T47D (cell line): ENCODE results near the gene BTBD2.
"Not testable (repeated sequence)": the region's sequence is repeated elsewhere in the genome, so short reads cannot be mapped to it uniquely, and the experiment has no call there.

Experiments
- DNase-seq, 2 experiments: peaks; one replicate each; pipeline versions ENCODE4 v3.0.0 to v3.0.0-alpha.2; 2011 to 2012; ENCODE audit warnings: low read depth in 1 of 2, low spot score in 1 of 2
- JUND ChIP-seq: IDR thresholded peaks from 2 replicates; pipeline ENCODE4 v1.6.1; 2012; ENCODE audit warnings: low read depth
- in situ Hi-C: cut with HindIII; loops from 2 replicates; pipeline ENCODE4 v1.10.0; 2016; ENCODE audit warnings: low sequenced_read_pairs, low pct_unique_long_range_greater_than_20kb

Gene BTBD2

GRCh38 chr19:2041433-2041682, 25.8 kb upstream of the BTBD2 start:
- no peak for DNase-seq
- in situ Hi-C loops, result no loop called here
- no peak for TF ChIP-seq JUND

- TF ChIP-seq JUND, result no peak
- in situ Hi-C loops, result no loop called here
- no peak for DNase-seq
Measured at GRCh38 chr19:2040647-2041432, 25.3 kb upstream of the BTBD2 start.

GRCh38 chr19:2039959-2040646, 24.6 kb upstream of the BTBD2 start:
- TF ChIP-seq JUND, result no peak
- in situ Hi-C loops, result no loop called here

GRCh38 chr19:2039089-2039958, 23.8 kb upstream of the BTBD2 start:
- in situ Hi-C loops, result no loop called here
- DNase-seq, result no peak
- no peak for TF ChIP-seq JUND

More at GRCh38 chr19:2039959-2040646, 24.6 kb upstream of the BTBD2 start:
- no peak for DNase-seq

GRCh38 chr19:2038284-2039088, 23.0 kb upstream of the BTBD2 start:
- no peak for DNase-seq
- in situ Hi-C loops, result no loop called here
- TF ChIP-seq JUND, result no peak

- no peak for DNase-seq
- TF ChIP-seq JUND, result no peak
- in situ Hi-C loops, result no loop called here
Measured at GRCh38 chr19:2037651-2038255, 22.2 kb upstream of the BTBD2 start.

- no peak for DNase-seq
- no peak for TF ChIP-seq JUND
- in situ Hi-C loops, result no loop called here
Measured at GRCh38 chr19:2036424-2036823, 20.9 kb upstream of the BTBD2 start.

- no peak for TF ChIP-seq JUND
- in situ Hi-C loops, result no loop called here
- peak in 1 of 2 experiments; percentile 77 for DNase-seq
Measured at GRCh38 chr19:2035590-2035991, 20.1 kb upstream of the BTBD2 start.

GRCh38 chr19:2034729-2035589, 19.4 kb upstream of the BTBD2 start:
- no peak for TF ChIP-seq JUND
- peak; percentile 69 to 99 for DNase-seq
- in situ Hi-C loops, result no loop called here

GRCh38 chr19:2034253-2034652, 18.7 kb upstream of the BTBD2 start:
- DNase-seq, in situ Hi-C loops: not testable (repeated sequence)

GRCh38 chr19:2033825-2034159, 18.3 kb upstream of the BTBD2 start:
- no peak for DNase-seq
- in situ Hi-C loops, result no loop called here
- TF ChIP-seq JUND, result no peak
